ENCODE results near the gene C10orf67.

DNA sequence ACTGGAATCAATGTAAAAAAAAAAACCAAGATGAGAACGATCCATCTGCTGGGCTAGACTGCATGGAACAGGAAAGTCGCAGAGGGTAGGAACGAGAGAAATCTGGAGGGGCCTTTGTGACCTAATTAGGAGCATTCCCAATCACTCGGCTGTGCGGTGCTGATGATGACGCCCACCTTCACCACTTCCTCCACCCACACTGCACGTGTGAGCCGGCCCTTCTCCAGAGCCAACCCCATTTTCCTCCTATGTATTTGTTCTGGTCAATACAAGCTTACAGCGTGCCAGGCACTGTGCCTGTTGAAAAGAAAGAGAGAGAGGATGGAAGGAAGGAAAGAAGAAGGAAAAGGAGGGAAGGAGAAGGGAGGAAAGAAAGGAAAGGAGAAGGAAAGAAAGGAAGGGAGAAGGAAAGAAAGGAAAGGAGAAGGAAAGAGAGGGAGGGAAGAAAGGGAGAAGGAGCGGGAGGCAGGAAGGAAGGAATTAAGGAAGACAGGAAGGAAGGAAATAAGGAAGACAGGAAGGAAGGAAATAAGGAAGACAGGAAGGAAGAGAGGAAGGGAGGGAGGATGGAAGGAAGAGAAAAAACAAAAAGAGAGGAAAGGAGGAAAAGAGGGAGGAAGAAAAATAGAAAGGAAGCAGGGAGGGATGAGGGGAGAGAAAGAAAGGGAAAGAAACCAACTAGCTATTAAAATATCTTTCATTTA lies 188.0 kb downstream of the C10orf67 start:
- TF ChIP-seq, protein P1, sequence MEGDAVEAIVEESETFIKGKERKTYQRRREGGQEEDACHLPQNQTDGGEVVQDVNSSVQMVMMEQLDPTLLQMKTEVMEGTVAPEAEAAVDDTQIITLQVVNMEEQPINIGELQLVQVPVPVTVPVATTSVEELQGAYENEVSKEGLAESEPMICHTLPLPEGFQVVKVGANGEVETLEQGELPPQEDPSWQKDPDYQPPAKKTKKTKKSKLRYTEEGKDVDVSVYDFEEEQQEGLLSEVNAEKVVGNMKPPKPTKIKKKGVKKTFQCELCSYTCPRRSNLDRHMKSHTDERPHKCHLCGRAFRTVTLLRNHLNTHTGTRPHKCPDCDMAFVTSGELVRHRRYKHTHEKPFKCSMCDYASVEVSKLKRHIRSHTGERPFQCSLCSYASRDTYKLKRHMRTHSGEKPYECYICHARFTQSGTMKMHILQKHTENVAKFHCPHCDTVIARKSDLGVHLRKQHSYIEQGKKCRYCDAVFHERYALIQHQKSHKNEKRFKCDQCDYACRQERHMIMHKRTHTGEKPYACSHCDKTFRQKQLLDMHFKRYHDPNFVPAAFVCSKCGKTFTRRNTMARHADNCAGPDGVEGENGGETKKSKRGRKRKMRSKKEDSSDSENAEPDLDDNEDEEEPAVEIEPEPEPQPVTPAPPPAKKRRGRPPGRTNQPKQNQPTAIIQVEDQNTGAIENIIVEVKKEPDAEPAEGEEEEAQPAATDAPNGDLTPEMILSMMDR (conservative IDR thresholded peaks at IDR 0.05; ENCODE audit: low read depth, low read length) = no peak
- no peak for TF ChIP-seq EZH2 (IDR thresholded peaks at IDR 0.05; ENCODE audit: borderline replicate concordance, low read depth, low read length, poor library complexity, severe bottlenecking)

Data from A673 (cell line).